Measurements from ENCODE around the gene SLC25A29. TPM values are rescaled to one million over a fixed set of nuclear protein-coding genes. Genes with fewer than 3 reads are reported as not detected.

SLC25A29 gene
- total and polyA plus RNA-seq, 2 of the 4 experiments (the other 2 are of a cell fraction) = 6.5 to 37.7 TPM

- no peak for ATAC-seq (ENCODE audit: low read depth)
- no TSS peak for BruUV-seq (replicated peaks)
- Histone ChIP-seq H3K4me3 (ENCODE audit: insufficient read depth, low read depth, low read length) (no peak overlapping the region), H3K9ac (ENCODE audit: low read depth, low read length) (no peak overlapping the region), H3K79me1 (ENCODE audit: low read depth in 1 of 2, low read length in 2 of 2) (peaks cover 2 to 14% of the 10 kb centered on the region in 2 experiments; a peak in 3 of 4 replicates), H3K36me3 (ENCODE audit: control insufficient read depth, insufficient read depth, low read length) (peaks cover 66% of the 10 kb centered on the region), H3K4me1 (ENCODE audit: control insufficient read depth, insufficient read depth, low read length) (peaks cover 7% of the 10 kb centered on the region), H2AK9ac (replicated peaks; ENCODE audit: low read depth, low read length, poor library complexity) (no peak overlapping the region), H4K91ac (ENCODE audit: insufficient read depth, low read depth, low read length) (no peak overlapping the region), H3K9me3 (ENCODE audit: control insufficient read depth, insufficient read depth, low read length) (no peaks in the 10 kb centered on the region), H3K14ac (replicated peaks; ENCODE audit: low read depth, low read length) (no peak overlapping the region), H3K23ac (ENCODE audit: low read depth, low read length) (no peak overlapping the region), H3K4me2 (ENCODE audit: low read depth, low read length) (no peak overlapping the region), H2BK120ac (ENCODE audit: low read depth, low read length) (no peak overlapping the region), H3K56ac (ENCODE audit: extremely low read depth, insufficient read depth, low read length) (no peak overlapping the region), H2AFZ (replicated peaks; ENCODE audit: low read length, poor library complexity) (no peak overlapping the region), H3K27me3 (ENCODE audit: control insufficient read depth, insufficient read depth, low read length) (no peaks in the 10 kb centered on the region), H4K20me1 (ENCODE audit: insufficient read depth, low read length) (peaks cover 6% of the 10 kb centered on the region), H2BK20ac (ENCODE audit: low read depth, low read length) (no peak overlapping the region), H4K5ac (ENCODE audit: low read depth, low read length) (no peak overlapping the region), H3K9me1 (ENCODE audit: insufficient read depth, low read length) (peaks cover 23% of the 10 kb centered on the region), H3K27ac (ENCODE audit: insufficient read depth, low read length) (no peak overlapping the region), H3K4ac (ENCODE audit: low read depth, low read length) (no peak overlapping the region), H3K18ac (ENCODE audit: low read depth, low read length) (no peak overlapping the region), H2AK5ac (ENCODE audit: low read depth, low read length) (no peak overlapping the region), H2BK15ac (ENCODE audit: low read depth, low read length) (no peak overlapping the region), H2BK5ac (ENCODE audit: low read depth, low read length, poor library complexity, severe bottlenecking) (no peak overlapping the region), H4K8ac (ENCODE audit: low read depth in 2 of 2, low read length in 2 of 2) (no peak overlapping the region)
- WGBS, 2 experiments (ENCODE audit: extremely low coverage in 2 of 2, insufficient read length in 1 of 2) = 95% methylated on average over 12 of the region's 18 CpGs; no CpG with 5 or more reads in 1 of the 2 experiments
- in situ Hi-C loops (cut with MboI; ENCODE audit: low sequenced_read_pairs) = no loop called here
- ChIA-PET CTCF (no interaction called here), POLR2A (ENCODE audit: unreplicated experiment) (no interaction called here)
- DNase-seq = no peak
- intact Hi-C loops (cut with micrococcal nuclease) = no loop called here
- dilution Hi-C loops (cut with HindIII; ENCODE audit: low sequenced_read_pairs, unreplicated experiment) = no loop called here
- TF ChIP-seq USF2 (IDR thresholded peaks at IDR 0.05; ENCODE audit: low read depth, low read length) (no peak), SMC3 (IDR thresholded peaks at IDR 0.05; ENCODE audit: low read depth, low read length) (no peak), NFE2L2 (IDR thresholded peaks at IDR 0.05; ENCODE audit: low read depth, low read length) (no peak), ELK1 (IDR thresholded peaks at IDR 0.05; ENCODE audit: borderline replicate concordance, low read depth, low read length) (no peak), MAFK (IDR thresholded peaks at IDR 0.05; ENCODE audit: low read depth, low read length) (no peak), CTCF (conservative IDR thresholded peaks at IDR 0.05; ENCODE audit: low read depth, low read length) (no peak), RCOR1 (IDR thresholded peaks at IDR 0.05; ENCODE audit: insufficient replicate concordance, low read length) (no peak), CHD1 (IDR thresholded peaks at IDR 0.05; ENCODE audit: low read depth, low read length) (no peak), RAD21 (IDR thresholded peaks at IDR 0.05; ENCODE audit: low read length) (no peak), FOS (IDR thresholded peaks at IDR 0.05; ENCODE audit: low read depth, low read length) (no peak), POLR2A (IDR thresholded peaks at IDR 0.05; ENCODE audit: low read depth, low read length) (no peak), CEBPB (IDR thresholded peaks at IDR 0.05; ENCODE audit: low read depth, low read length) (no peak), BHLHE40 (IDR thresholded peaks at IDR 0.05; ENCODE audit: low read depth, low read length) (no peak), RFX5 (IDR thresholded peaks at IDR 0.05; ENCODE audit: low read depth, low read length) (no peak), MAZ (IDR thresholded peaks at IDR 0.05; ENCODE audit: borderline replicate concordance, low read depth, low read length) (no peak)
These were observed 30.6 kb upstream of the SLC25A29 start for GRCh38 chr14:100336618-100337530.

All from IMR-90 (cell line).